ENCODE data around the gene EPHB6. TPM values are rescaled to one million over a fixed set of nuclear protein-coding genes. Genes with fewer than 3 reads are reported as not detected.

Gene EPHB6
- total RNA-seq, 6 donors from 2014 or later: 5.7 to 34.6 (median 10.0) TPM

DNA sequence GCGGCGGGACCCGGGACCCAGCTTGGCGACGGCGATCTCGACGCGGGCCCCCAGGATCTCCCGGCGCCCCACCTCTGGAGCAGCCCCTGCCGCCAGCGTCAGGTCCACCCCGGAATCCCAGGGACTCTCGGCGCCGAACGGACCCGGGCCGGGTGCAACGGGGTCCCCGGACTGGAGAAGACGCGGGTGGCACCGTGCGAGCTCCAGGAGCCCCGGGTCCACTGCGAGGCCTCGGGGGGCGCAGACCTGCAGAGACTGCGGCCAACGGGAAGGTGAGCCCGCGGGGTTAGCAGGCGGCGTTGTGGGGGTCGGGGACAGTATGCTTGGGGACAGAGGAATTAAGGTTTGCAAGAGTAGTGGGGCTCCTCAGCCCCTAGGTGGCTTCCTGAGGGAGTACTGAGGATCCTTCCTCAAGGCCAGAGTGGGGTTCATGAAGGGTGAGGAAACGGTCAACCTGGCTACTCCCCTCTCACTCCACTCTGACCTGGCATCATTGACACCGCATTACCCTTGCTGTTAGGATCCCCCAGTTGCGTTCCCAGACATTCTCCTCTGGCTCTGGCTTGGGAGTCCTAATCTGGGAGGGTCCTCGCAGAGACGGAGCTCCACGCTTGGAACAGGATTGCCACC is 353 bp downstream of the EPHB6 start:
- H3K9me3 ChIP-seq: no peaks in the 10 kb centered on the region
- no peaks in the 10 kb centered on the region for H3K36me3 ChIP-seq
- 11 to 13% methylated on average over 3 to 22 of the region's 43 CpGs for WGBS, 2 donors
- H3K4me3 ChIP-seq: peak overlapping the region; percentile 31 to 86 (median 76)
- peaks cover 7 to 34% (median 18%) of the 10 kb centered on the region in 4 donors for H3K4me1 ChIP-seq
- TF ChIP-seq, protein P1, sequence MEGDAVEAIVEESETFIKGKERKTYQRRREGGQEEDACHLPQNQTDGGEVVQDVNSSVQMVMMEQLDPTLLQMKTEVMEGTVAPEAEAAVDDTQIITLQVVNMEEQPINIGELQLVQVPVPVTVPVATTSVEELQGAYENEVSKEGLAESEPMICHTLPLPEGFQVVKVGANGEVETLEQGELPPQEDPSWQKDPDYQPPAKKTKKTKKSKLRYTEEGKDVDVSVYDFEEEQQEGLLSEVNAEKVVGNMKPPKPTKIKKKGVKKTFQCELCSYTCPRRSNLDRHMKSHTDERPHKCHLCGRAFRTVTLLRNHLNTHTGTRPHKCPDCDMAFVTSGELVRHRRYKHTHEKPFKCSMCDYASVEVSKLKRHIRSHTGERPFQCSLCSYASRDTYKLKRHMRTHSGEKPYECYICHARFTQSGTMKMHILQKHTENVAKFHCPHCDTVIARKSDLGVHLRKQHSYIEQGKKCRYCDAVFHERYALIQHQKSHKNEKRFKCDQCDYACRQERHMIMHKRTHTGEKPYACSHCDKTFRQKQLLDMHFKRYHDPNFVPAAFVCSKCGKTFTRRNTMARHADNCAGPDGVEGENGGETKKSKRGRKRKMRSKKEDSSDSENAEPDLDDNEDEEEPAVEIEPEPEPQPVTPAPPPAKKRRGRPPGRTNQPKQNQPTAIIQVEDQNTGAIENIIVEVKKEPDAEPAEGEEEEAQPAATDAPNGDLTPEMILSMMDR (IDR thresholded peaks at IDR 0.05): no peak
- no peak for TF ChIP-seq EP300 (IDR thresholded peaks at IDR 0.05)
- no peak for TF ChIP-seq POLR2AphosphoS5 (IDR thresholded peaks at IDR 0.05)
- no peak for DNase-seq
- peak overlapping the region in 2 of 4 donors; percentile 73 to 79 for H3K27ac ChIP-seq
- no peaks in the 10 kb centered on the region for H3K27me3 ChIP-seq
- ATAC-seq (ENCODE audit: low FRiP score in 2 of 2): peak in 1 of 2 donors; percentile 6

DNA sequence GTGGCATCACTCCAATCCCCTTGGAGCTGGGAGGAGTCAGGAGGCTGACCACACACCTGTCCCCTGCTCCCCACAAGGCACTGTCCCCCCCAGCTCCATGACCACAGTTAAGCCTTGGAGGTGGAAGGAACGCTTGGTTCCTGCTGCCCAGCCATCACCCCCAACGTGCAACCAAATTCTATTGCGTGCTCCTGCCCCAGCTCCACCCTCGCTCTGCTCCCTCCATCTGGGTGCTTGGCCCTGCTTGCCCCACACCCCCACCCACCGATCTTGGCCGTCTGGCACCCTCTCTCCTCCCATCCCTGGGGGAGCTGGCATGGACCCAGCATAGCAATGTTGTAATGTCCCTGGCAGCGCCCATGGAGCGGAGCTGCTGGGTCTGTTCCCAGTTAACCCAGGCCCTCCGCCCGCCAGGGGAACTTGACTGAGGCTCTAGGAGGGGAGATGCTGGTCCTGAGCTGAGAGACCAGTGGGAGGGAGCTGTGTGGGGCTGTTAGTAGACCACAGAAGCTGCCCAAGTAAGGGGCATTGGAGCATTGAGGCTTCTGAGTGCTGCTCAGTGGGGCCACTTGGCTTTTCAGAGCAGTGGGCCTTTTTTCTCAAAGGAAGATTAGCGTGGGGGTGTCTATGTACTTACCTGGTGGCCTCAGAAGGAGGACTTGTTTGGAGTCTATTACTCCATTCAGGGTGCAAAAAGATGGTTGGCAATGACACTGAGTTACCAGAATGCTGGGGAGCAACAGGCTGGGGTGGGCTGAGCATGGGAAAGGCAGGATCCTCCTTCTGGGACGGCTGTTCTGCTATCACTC is 1.1 kb downstream of the EPHB6 start:
- peak; percentile 9 to 57 for ATAC-seq (ENCODE audit: low FRiP score in 2 of 2)
- DNase-seq: peak; percentile 51 to 62
- Histone ChIP-seq H3K36me3 (no peaks in the 10 kb centered on the region), H3K4me1 (peaks cover 7 to 34% (median 18%) of the 10 kb centered on the region in 4 donors), H3K27ac (peak overlapping the region in 2 of 4 donors; percentile 0 to 73), H3K27me3 (no peaks in the 10 kb centered on the region), H3K9me3 (no peaks in the 10 kb centered on the region), H3K4me3 (peak overlapping the region in 3 of 4 donors; percentile 72 to 86 (median 80))
- TF ChIP-seq EP300 (IDR thresholded peaks at IDR 0.05) (no peak), POLR2AphosphoS5 (IDR thresholded peaks at IDR 0.05) (no peak), POLR2A (IDR thresholded peaks at IDR 0.05) (no peak)
- TF ChIP-seq, protein P1 (IDR thresholded peaks at IDR 0.05): no peak
- WGBS, 2 donors: 34 to 37% methylated on average over 10 to 11 of the region's 12 CpGs

DNA sequence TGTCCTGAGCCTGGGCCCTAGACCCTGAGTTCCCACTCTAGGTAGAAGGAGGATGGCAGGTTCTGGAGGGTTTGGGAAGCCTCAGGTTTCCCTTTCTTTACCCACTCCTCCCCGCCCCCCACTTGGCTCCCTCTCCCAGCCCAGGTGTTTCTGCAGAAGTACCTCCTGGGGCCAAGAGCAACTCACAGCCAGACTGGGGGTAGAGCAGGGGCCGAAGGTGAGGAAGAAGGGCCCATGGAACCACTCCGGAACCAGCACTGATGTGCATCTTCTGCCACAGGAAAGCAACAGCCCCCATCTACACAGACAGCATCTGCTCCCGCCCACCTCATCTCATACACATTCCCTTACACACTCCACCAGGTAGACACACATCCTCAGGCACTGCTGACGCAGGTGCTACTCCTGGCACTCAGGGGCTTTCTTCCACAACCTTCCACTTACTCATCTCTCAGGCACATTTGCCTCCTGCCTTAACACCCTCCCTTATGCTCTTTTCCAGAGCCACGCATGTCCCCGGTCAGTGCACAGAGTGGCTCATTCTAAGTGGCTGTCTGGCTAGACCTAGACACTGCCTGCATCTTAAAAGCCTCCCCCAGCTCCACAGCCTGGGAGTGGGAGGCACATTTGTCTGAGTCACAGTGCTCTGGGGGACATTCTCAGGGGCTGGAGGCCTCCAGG is 1.8 kb downstream of the EPHB6 start:
- no peak for TF ChIP-seq POLR2AphosphoS5 (IDR thresholded peaks at IDR 0.05)
- no peak for TF ChIP-seq EP300 (IDR thresholded peaks at IDR 0.05)
- TF ChIP-seq, protein P1 (IDR thresholded peaks at IDR 0.05): no peak
- no peak for TF ChIP-seq POLR2A (IDR thresholded peaks at IDR 0.05)
- ATAC-seq (ENCODE audit: low FRiP score in 2 of 2): no peak
- no peaks in the 10 kb centered on the region for H3K27me3 ChIP-seq
- no peak for DNase-seq
- WGBS, 2 donors: 71 to 88% methylated on average over 7 of the region's 7 CpGs
- H3K27ac ChIP-seq: no peak overlapping the region
- H3K9me3 ChIP-seq: no peaks in the 10 kb centered on the region
- peaks cover 7 to 34% (median 18%) of the 10 kb centered on the region in 4 donors for H3K4me1 ChIP-seq
- no peaks in the 10 kb centered on the region for H3K36me3 ChIP-seq
- H3K4me3 ChIP-seq: no peak overlapping the region

DNA sequence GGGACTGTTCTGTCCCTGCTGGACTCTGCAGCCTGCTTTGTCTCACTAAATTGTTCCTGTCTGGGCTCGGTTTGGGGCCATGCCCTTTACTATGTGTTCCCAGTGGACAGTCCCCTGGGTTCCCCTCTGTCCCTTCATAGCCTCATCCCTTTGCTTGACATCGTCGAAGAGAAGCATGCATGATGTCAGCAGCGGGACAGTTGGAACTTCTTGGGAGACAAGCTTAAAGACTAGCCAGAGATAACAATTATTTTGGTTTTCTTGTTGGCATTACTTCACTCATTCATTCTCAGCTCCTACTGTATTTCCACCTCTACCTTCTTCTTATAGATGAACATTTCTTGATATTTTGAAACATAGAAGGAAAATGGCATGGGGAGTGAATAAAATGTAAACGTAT is 2.7 kb downstream of the EPHB6 start:
- DNase-seq: no peak
- no peak for ATAC-seq (ENCODE audit: low FRiP score in 2 of 2)
- 82 to 83% methylated on average over 5 of the region's 5 CpGs for WGBS, 2 donors
- Histone ChIP-seq H3K9me3 (no peaks in the 10 kb centered on the region), H3K36me3 (no peaks in the 10 kb centered on the region), H3K4me1 (peaks cover 7 to 34% (median 18%) of the 10 kb centered on the region in 4 donors), H3K27me3 (no peaks in the 10 kb centered on the region), H3K27ac (no peak overlapping the region), H3K4me3 (no peak overlapping the region)
- TF ChIP-seq POLR2A (IDR thresholded peaks at IDR 0.05) (no peak), POLR2AphosphoS5 (IDR thresholded peaks at IDR 0.05) (no peak), EP300 (IDR thresholded peaks at IDR 0.05) (no peak)
- TF ChIP-seq, protein P1 (IDR thresholded peaks at IDR 0.05): no peak

Measured in upper lobe of left lung (tissue), 6 donors.